GM10248 (cell line): ENCODE measurements around the gene NHLH1.

Experiments
- CTCF ChIA-PET: fragments of 300-600 bp; sonication (Branson Sonifier 250); formaldehyde crosslinking; extraction: SDS; loops from one replicate; lab custom pipeline; 2021; ENCODE audit warnings: antibody characterized with exemption; lab: Yijun Ruan, JAX
- POLR2A ChIA-PET: fragments of 350-650 bp; sonication (Branson Sonifier 250); formaldehyde crosslinking; extraction: SDS; loops from one replicate; lab custom pipeline; 2020; ENCODE audit warnings: antibody characterized with exemption; lab: Yijun Ruan, JAX
- DNase-seq: peaks from one replicate; pipeline ENCODE4 v3.0.0; 2012; ENCODE audit errors: extremely low spot score
- TF ChIP-seq, protein P1 (sequence below): IDR thresholded peaks from 2 replicates; pipeline ENCODE4 v1.5.1; 2012; ENCODE audit warnings: mild to moderate bottlenecking, low read depth; ENCODE audit errors: extremely low read depth, missing control alignments, control extremely low read depth

The NHLH1 gene

GRCh38 chr1:160367516-160367900, 637 bp downstream of the NHLH1 start:
- TF ChIP-seq, protein P1, sequence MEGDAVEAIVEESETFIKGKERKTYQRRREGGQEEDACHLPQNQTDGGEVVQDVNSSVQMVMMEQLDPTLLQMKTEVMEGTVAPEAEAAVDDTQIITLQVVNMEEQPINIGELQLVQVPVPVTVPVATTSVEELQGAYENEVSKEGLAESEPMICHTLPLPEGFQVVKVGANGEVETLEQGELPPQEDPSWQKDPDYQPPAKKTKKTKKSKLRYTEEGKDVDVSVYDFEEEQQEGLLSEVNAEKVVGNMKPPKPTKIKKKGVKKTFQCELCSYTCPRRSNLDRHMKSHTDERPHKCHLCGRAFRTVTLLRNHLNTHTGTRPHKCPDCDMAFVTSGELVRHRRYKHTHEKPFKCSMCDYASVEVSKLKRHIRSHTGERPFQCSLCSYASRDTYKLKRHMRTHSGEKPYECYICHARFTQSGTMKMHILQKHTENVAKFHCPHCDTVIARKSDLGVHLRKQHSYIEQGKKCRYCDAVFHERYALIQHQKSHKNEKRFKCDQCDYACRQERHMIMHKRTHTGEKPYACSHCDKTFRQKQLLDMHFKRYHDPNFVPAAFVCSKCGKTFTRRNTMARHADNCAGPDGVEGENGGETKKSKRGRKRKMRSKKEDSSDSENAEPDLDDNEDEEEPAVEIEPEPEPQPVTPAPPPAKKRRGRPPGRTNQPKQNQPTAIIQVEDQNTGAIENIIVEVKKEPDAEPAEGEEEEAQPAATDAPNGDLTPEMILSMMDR, result no peak
- DNase-seq, result no peak
- ChIA-PET CTCF (interaction anchor here (1.3 to 9.5 kb wide), 6 partner anchors 9 to 282 kb away, joined by 3 to 78 read pairs (median 5); no protein-coding TSS in a partner anchor), POLR2A (no interaction called here)

- DNase-seq, result no peak
Observed at GRCh38 chr1:160367934-160368923, 1.4 kb downstream of the NHLH1 start.

GRCh38 chr1:160369087-160369486, 2.2 kb downstream of the NHLH1 start:
- TF ChIP-seq, protein P1, result no peak
- CTCF ChIA-PET, result interaction anchor here (0.9 to 9.5 kb wide), 5 partner anchors 8 to 291 kb away, joined by 3 to 78 read pairs (median 4); no protein-coding TSS in a partner anchor
- POLR2A ChIA-PET, result no interaction called here
- DNase-seq, result no peak

More at GRCh38 chr1:160367934-160368923, 1.4 kb downstream of the NHLH1 start:
- ChIA-PET CTCF (interaction anchor here (0.9 to 9.5 kb wide), 9 partner anchors 9 to 290 kb away, joined by 3 to 78 read pairs (median 4); no protein-coding TSS in a partner anchor), POLR2A (no interaction called here)
- TF ChIP-seq, protein P1, result no peak

DNA sequence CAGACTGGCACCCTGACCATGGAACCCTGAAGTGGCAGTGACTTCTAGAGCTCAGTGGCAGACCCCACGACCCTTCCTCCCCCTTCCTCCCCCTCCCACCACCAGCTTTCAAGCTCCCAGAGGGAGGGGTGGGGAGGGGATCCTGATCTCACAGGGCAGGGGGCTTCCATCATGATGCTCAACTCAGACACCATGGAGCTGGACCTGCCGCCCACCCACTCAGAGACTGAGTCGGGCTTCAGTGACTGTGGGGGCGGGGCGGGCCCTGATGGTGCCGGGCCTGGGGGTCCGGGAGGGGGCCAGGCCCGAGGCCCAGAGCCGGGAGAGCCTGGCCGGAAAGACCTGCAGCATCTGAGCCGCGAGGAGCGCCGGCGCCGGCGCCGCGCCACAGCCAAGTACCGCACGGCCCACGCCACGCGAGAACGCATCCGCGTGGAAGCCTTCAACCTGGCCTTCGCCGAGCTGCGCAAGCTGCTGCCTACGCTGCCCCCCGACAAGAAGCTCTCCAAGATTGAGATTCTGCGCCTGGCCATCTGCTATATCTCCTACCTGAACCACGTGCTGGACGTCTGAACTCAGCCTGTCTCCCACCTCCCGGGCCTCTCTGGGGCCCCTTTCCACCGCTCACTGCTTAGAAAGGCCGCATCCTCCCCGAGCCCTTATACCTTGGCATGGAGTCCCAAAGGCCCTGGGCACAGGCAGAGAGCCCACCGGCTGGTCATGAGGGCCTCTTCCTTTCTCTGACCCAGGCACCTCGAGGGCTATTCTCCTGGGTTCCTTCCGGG, 3.9 kb downstream of the NHLH1 start:
- ChIA-PET POLR2A (no interaction called here), CTCF (interaction anchor here (1.2 to 2.2 kb wide), 4 partner anchors 22 to 270 kb away, joined by 4 to 7 read pairs (median 4); no protein-coding TSS in a partner anchor)
- TF ChIP-seq, protein P1, result no peak
- DNase-seq, result no peak

- ChIA-PET POLR2A (no interaction called here), CTCF (interaction anchor here (1.2 to 2.2 kb wide), 6 partner anchors 15 to 270 kb away, joined by 3 to 7 read pairs (median 4); no protein-coding TSS in a partner anchor)
Observed at GRCh38 chr1:160371346-160371631, 4.4 kb downstream of the NHLH1 start.

More at GRCh38 chr1:160371346-160371631, 4.4 kb downstream of the NHLH1 start:
- TF ChIP-seq, protein P1, result no peak
- DNase-seq, result no peak
